Stimulated activated CD8-positive, alpha-beta memory T cell treated with anti-CD3 and anti-CD28 coated beads, Interleukin-15, amount 100 ng/mL, for 48 hours (primary cell): ENCODE measurements around the gene HKDC1.
"Not testable (repeated sequence)": the region's sequence is repeated elsewhere in the genome, so short reads cannot be mapped to it uniquely, and the experiment has no call there.

ENCODE experiments used
- DNase-seq, 2 donors: peaks; one replicate each; pipeline ENCODE4 v3.0.0-alpha.2; 2020; ENCODE audit warnings: low read depth in 2 of 2

Gene HKDC1

GRCh38 chr10:69242040-69242851, 22.1 kb downstream of the HKDC1 start:
- DNase-seq: no peak

GRCh38 chr10:69242852-69243212, 22.7 kb downstream of the HKDC1 start:
- DNase-seq: no peak

GRCh38 chr10:69243817-69244216, 23.7 kb downstream of the HKDC1 start:
- DNase-seq: no peak

GRCh38 chr10:69246036-69246435, 25.9 kb downstream of the HKDC1 start:
- DNase-seq: no peak

GRCh38 chr10:69246581-69247312, 26.6 kb downstream of the HKDC1 start:
- no peak for DNase-seq

- no peak for DNase-seq
These were observed 27.2 kb downstream of the HKDC1 start for GRCh38 chr10:69247313-69247710.

- no peak for DNase-seq
These were observed 28.1 kb downstream of the HKDC1 start for GRCh38 chr10:69248117-69248730.

GRCh38 chr10:69250041-69250440, 29.9 kb downstream of the HKDC1 start:
- DNase-seq: no peak

GRCh38 chr10:69251417-69251816, 31.3 kb downstream of the HKDC1 start:
- not testable (repeated sequence) for DNase-seq

GRCh38 chr10:69253171-69253570, 33.0 kb downstream of the HKDC1 start:
- no peak for DNase-seq

- no peak for DNase-seq
These were observed 34.7 kb downstream of the HKDC1 start for GRCh38 chr10:69254877-69255276.

- DNase-seq: no peak
These were observed 39.6 kb downstream of the HKDC1 start for GRCh38 chr10:69259547-69260243.

GRCh38 chr10:69261184-69261583, 41.1 kb downstream of the HKDC1 start:
- no peak for DNase-seq

- no peak for DNase-seq
These were observed 42.2 kb downstream of the HKDC1 start for GRCh38 chr10:69262292-69262751.

- no peak for DNase-seq
These were observed 45.4 kb downstream of the HKDC1 start for GRCh38 chr10:69265521-69265920.

- no peak for DNase-seq
These were observed 48.8 kb downstream of the HKDC1 start for GRCh38 chr10:69268761-69269416.

- no peak for DNase-seq
These were observed 49.6 kb downstream of the HKDC1 start for GRCh38 chr10:69269761-69270160.

- DNase-seq: no peak
These were observed 50.9 kb downstream of the HKDC1 start for GRCh38 chr10:69270990-69271389.

- DNase-seq: no peak
These were observed 52.5 kb downstream of the HKDC1 start for GRCh38 chr10:69272624-69273023.

- no peak for DNase-seq
These were observed 55.3 kb downstream of the HKDC1 start for GRCh38 chr10:69275444-69275843.

- DNase-seq: no peak
These were observed 56.4 kb downstream of the HKDC1 start for GRCh38 chr10:69276503-69276902.
